Upper lobe of left lung (tissue), 4 donors: Measurements from ENCODE around the gene ATG16L1.

Experiments
- EP300 ChIP-seq, 4 donors: sonication (generic); formaldehyde crosslinking; IDR thresholded peaks; one replicate each; pipeline ENCODE4 v1.5.1; 2017; ENCODE audit warnings: antibody characterized with exemption in 4 of 4, control low read depth in 2 of 4
- TF ChIP-seq, protein P1 (sequence below), 6 experiments: fragments of 450-650 bp in 4 of 6; fragments of 200-600 bp in 2 of 6; sonication (generic) in 2 of 6; IDR thresholded peaks; one replicate each; pipeline ENCODE4 v1.5.1; 2016 to 2019; ENCODE audit warnings: antibody characterized with exemption in 6 of 6

DNA sequence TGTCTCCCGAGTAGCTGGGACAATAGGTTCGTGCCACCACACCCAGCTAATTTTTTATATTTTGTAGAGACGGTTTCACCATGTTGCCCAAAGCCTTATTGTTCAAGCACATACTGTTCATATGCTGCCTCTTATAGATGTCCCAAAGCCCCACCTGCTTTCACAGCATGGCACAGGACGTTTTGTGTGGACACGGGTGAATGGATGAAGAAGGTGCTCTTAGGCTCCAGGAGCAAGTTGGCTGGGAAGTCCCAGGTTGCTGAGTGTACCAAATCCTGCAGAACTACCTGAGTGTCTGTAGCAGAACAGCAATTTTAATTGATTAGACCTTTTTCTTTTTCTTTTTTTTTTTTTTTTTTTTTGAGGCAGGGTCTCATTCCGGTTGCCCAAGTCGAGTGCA is 45.6 kb downstream of the ATG16L1 start:
- TF ChIP-seq, protein P1, sequence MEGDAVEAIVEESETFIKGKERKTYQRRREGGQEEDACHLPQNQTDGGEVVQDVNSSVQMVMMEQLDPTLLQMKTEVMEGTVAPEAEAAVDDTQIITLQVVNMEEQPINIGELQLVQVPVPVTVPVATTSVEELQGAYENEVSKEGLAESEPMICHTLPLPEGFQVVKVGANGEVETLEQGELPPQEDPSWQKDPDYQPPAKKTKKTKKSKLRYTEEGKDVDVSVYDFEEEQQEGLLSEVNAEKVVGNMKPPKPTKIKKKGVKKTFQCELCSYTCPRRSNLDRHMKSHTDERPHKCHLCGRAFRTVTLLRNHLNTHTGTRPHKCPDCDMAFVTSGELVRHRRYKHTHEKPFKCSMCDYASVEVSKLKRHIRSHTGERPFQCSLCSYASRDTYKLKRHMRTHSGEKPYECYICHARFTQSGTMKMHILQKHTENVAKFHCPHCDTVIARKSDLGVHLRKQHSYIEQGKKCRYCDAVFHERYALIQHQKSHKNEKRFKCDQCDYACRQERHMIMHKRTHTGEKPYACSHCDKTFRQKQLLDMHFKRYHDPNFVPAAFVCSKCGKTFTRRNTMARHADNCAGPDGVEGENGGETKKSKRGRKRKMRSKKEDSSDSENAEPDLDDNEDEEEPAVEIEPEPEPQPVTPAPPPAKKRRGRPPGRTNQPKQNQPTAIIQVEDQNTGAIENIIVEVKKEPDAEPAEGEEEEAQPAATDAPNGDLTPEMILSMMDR (IDR thresholded peaks at IDR 0.05), result no peak
- TF ChIP-seq EP300 (IDR thresholded peaks at IDR 0.05), result no peak
